ENCODE results near the gene KSR2.

Gene KSR2

GRCh38 chr12:117517219-117517739 lies 451.5 kb downstream of the KSR2 start:
- DNase-seq: no peak

GRCh38 chr12:117516034-117516433 lies 452.8 kb downstream of the KSR2 start:
- DNase-seq: no peak

- no peak for DNase-seq
These were observed 454.8 kb downstream of the KSR2 start for GRCh38 chr12:117514016-117514415.

- no peak for DNase-seq
These were observed 455.4 kb downstream of the KSR2 start for GRCh38 chr12:117513353-117513752.

- DNase-seq: no peak
These were observed 460.3 kb downstream of the KSR2 start for GRCh38 chr12:117508468-117508867.

GRCh38 chr12:117507548-117507947 lies 461.2 kb downstream of the KSR2 start:
- DNase-seq: no peak

- no peak for DNase-seq
These were observed 462.5 kb downstream of the KSR2 start for GRCh38 chr12:117506333-117506732.

- no peak for DNase-seq
These were observed 466.2 kb downstream of the KSR2 start for GRCh38 chr12:117502633-117503032.

GRCh38 chr12:117502233-117502632 lies 466.6 kb downstream of the KSR2 start:
- no peak for DNase-seq

GRCh38 chr12:117501076-117501869 lies 467.5 kb downstream of the KSR2 start:
- DNase-seq: no peak

- no peak for DNase-seq
These were observed 468.9 kb downstream of the KSR2 start for GRCh38 chr12:117499759-117500485.

GRCh38 chr12:117498880-117499279 lies 469.9 kb downstream of the KSR2 start:
- DNase-seq: no peak

- DNase-seq: no peak
These were observed 470.5 kb downstream of the KSR2 start for GRCh38 chr12:117498256-117498655.

- DNase-seq: no peak
These were observed 471.4 kb downstream of the KSR2 start for GRCh38 chr12:117497407-117497806.

- DNase-seq: no peak
These were observed 473.7 kb downstream of the KSR2 start for GRCh38 chr12:117494833-117495655.

- DNase-seq: no peak
These were observed 477.1 kb downstream of the KSR2 start for GRCh38 chr12:117491711-117492110.

GRCh38 chr12:117490130-117490529 lies 478.7 kb downstream of the KSR2 start:
- no peak for DNase-seq

- no peak for DNase-seq
These were observed 479.1 kb downstream of the KSR2 start for GRCh38 chr12:117489671-117490070.

GRCh38 chr12:117486840-117487659 lies 481.7 kb downstream of the KSR2 start:
- DNase-seq: no peak

GRCh38 chr12:117485984-117486839 lies 482.6 kb downstream of the KSR2 start:
- no peak for DNase-seq

- no peak for DNase-seq
These were observed 483.9 kb downstream of the KSR2 start for GRCh38 chr12:117484901-117485300.

All from activated gamma-delta T cell treated with Interleukin-2 at 50 U/mL for 16 hours (primary cell).